OCI-LY1 (cell line): ENCODE data around the gene ALDH1A3.

Experiments
- CTCF ChIP-seq: fragments of 200-600 bp; sonication (generic), shearing (Covaris generic); IDR thresholded peaks from 2 replicates; pipeline ENCODE4 v1.5.1; 2017; ENCODE audit warnings: mild to moderate bottlenecking, antibody characterized with exemption, low read length, moderate library complexity, mixed read lengths
- EZH2 ChIP-seq: fragments of 200-600 bp; sonication (generic), shearing (Covaris generic); IDR thresholded peaks from 2 replicates; pipeline ENCODE4 v1.8.0; 2017; ENCODE audit warnings: borderline replicate concordance, mixed run types, mild to moderate bottlenecking, antibody characterized with exemption, low read length, moderate library complexity, mixed read lengths

- TF ChIP-seq CTCF: no peak
- TF ChIP-seq EZH2: no peak
Measured at GRCh38 chr15:100833417-100834389, 45.9 kb upstream of the ALDH1A3 start.
